PC-3 (cell line): ENCODE data around the gene CHD3.

Experiments used
- CTCF ChIP-seq: fragments of 300-600 bp; sonication (generic); conservative IDR thresholded peaks from 2 replicates; pipeline ENCODE4 v1.5.1; 2017; ENCODE audit warnings: antibody characterized with exemption, low read depth, mild to moderate bottlenecking, low read length
- EZH2 ChIP-seq: fragments of 300-600 bp; sonication (generic); IDR thresholded peaks from one replicate; pipeline ENCODE4 v1.6.1; 2017; ENCODE audit warnings: antibody characterized with exemption, mild to moderate bottlenecking, low read length; ENCODE audit not compliant: unreplicated experiment

DNA sequence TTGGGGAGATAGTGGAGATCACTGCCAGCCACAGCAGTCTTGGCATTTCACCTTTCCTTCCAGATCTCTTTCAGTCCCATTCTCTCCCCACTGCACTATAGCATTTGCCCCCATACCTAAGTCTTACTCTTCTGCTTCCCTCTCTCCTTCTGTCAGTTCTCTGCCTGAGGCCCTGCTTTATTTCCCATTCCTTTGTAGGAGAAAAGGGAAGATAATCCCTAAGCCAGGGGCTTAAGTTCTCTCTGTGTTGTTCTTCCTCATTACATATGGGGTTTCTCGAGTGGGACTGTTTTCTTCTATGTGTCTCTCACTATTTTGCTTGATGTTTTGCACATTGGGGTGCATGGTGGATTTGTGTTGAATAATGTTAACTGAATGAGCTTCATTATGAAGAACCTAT is 48.1 kb upstream of the CHD3 start:
- TF ChIP-seq CTCF (no peak), EZH2 (no peak)
